ENCODE measurements around the gene PPFIA1.

GRCh38 chr11:70233962-70234361 lies 36.5 kb upstream of the PPFIA1 start:
- TF ChIP-seq CTCF (conservative IDR thresholded peaks at IDR 0.05) (no peak), EZH2 (IDR thresholded peaks at IDR 0.05; ENCODE audit: low read depth) (no peak)
